Mesodermal cell (in vitro differentiated cells): ENCODE measurements around the gene SLC12A3.

Experiments used
- H3K27ac ChIP-seq: 2 replicates; pipeline ENCODE4 v1.7.0; 2013; ENCODE audit warnings: mild to moderate bottlenecking, low read depth, low read length, moderate library complexity; ENCODE audit not compliant: severe bottlenecking
- H3K36me3 ChIP-seq: 2 replicates; pipeline ENCODE4 v1.7.1; 2013; ENCODE audit warnings: mild to moderate bottlenecking, low read length, moderate library complexity; ENCODE audit not compliant: control insufficient read depth, insufficient read depth
- H3K4me1 ChIP-seq: one replicate; pipeline ENCODE4 v1.7.1; 2013; ENCODE audit warnings: mild to moderate bottlenecking, low read length; ENCODE audit not compliant: insufficient read depth, control insufficient read depth, poor library complexity, severe bottlenecking
- H3K4me3 ChIP-seq: 2 replicates; pipeline ENCODE4 v1.7.0; 2013; ENCODE audit warnings: low read length, control low read depth, mild to moderate bottlenecking; ENCODE audit not compliant: insufficient read depth, poor library complexity, severe bottlenecking; ENCODE audit errors: extremely low read depth
- H3K9me3 ChIP-seq: 2 replicates; pipeline ENCODE4 v1.7.1; 2013; ENCODE audit warnings: mild to moderate bottlenecking, low read length, moderate library complexity; ENCODE audit not compliant: control insufficient read depth
- WGBS, 2 experiments: methylation state at CpG; one replicate each; pipeline ENCODE4 v1.1.5; 2013; ENCODE audit warnings: missing lambda C conversion rate in 2 of 2; ENCODE audit not compliant: insufficient coverage in 2 of 2; 5-methylcytosine and 5-hydroxymethylcytosine counted together

The SLC12A3 gene

DNA sequence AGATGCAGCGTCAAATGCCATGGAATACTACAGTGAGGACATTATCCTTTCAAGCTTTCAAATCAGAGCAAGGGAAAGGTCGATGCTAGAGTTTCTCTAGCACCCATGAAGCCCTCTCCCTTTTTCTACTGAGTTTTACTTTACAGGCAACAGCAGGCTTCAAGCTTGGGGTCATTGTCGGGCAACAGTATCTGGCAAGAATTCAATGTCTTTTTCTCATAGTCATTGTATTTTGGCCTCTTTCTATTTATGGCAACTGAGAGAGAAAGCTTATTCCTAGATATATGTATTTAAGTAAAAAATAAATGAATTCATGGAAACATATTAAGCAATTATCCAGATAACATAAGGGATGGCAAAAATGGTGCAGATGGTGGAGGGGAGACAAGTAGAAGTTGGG, 96.4 kb downstream of the SLC12A3 start:
- no peaks in the 10 kb centered on the region for H3K9me3 ChIP-seq
- no peaks in the 10 kb centered on the region for H3K4me1 ChIP-seq
- H3K27ac ChIP-seq: no peak overlapping the region
- 86 to 87% methylated on average over 1 to 2 of the region's 3 CpGs for WGBS, 2 experiments
- no peaks in the 10 kb centered on the region for H3K36me3 ChIP-seq
- no peak overlapping the region for H3K4me3 ChIP-seq

DNA sequence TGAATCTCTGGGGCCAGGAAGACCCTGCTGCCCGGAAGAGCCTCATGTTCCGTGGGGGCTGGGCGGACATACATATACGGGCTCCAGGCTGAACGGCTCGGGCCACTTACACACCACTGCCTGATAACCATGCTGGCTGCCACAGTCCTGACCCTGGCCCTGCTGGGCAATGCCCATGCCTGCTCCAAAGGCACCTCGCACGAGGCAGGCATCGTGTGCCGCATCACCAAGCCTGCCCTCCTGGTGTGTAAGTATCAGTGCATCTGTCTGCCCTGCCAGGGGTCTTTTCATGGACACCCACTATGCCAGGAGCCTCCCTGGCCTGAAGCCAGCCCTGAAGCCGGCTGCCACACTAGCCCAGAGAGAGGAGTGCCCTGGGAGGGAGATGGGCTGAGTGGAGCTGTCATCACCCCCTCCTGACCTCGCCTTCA, 96.9 kb downstream of the SLC12A3 start, which contains the start of gene CETP:
Gene CETP (plus strand): TSS at position 100 of the 431 bp plus-strand sequence. CDS start 30 bp downstream, at position 130.
- WGBS, 2 experiments: 90 to 98% methylated on average over 4 to 11 of the region's 12 CpGs

DNA sequence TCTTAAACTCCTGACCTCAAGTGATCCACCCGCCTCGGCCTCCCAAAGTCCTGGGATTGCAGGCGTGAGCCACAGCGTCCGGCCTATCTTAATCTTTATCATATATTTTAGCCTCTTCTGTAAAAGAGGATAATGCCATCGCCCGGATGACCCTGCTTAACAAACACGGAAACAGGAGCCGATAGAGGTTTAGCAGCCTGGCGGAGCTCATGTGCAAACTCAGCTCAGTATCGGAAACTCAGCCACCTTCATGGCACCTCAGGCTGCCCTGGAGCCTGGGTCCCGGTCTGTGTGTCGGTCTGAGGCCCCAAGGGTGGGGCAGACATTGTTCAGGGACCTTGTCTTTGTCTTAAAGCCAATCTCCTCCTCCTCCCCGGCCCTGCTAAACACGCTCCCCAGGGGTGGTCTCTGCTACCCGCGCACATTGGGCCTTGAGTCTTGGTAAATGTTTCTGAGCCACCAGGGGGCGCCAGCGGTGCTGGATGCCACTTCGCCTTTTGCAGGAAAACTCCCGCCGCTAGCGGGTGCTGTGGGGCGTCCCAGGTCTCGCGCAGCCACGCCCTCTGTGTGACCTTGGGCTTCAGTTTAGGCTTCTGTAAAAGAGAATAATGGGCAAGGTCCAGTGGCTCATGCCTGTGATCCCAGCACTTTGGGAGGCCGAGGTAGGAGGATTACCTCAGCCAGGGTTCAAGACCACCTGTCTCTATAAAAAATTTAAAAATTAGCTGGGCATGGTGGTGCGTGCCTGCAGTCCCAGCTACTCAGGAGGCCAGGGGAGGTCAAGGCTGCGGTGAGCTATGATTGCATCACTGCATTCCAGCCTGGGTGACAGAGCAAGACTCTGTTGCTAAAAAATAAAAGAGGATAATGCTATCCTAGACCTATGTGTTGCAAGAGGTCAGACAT, 99.5 kb downstream of the SLC12A3 start:
- no peak overlapping the region for H3K27ac ChIP-seq
- no peaks in the 10 kb centered on the region for H3K9me3 ChIP-seq
- WGBS, 2 experiments: 52 to 54% methylated on average over 28 of the region's 30 CpGs
- H3K4me3 ChIP-seq: no peak overlapping the region
- no peaks in the 10 kb centered on the region for H3K36me3 ChIP-seq
- H3K4me1 ChIP-seq: no peaks in the 10 kb centered on the region

More for the DNA sequence above, 96.9 kb downstream of the SLC12A3 start, which contains the start of gene CETP:
- H3K27ac ChIP-seq: no peak within 1 kb of the TSS
- H3K4me1 ChIP-seq: no peaks in the 10 kb centered on the region
- H3K4me3 ChIP-seq: no peak within 1 kb of the TSS
- H3K36me3 ChIP-seq: no peaks in the 10 kb centered on the region
- no peaks in the 10 kb centered on the region for H3K9me3 ChIP-seq
